OCI-LY1 (cell line): ENCODE results near the gene TENM4.

Experiments
- H2AFZ ChIP-seq: fragments of 200-600 bp; sonication (generic), shearing (Covaris generic); 2 replicates; pipeline ENCODE4 v1.6.0; 2014; ENCODE audit warnings: antibody characterized with exemption, mild to moderate bottlenecking, low read length
- H3F3A ChIP-seq: fragments of 200-600 bp; sonication (generic), shearing (Covaris generic); 2 replicates; pipeline ENCODE4 v1.6.0; 2014; ENCODE audit warnings: mild to moderate bottlenecking, antibody characterized with exemption, low read length, moderate library complexity; ENCODE audit not compliant: insufficient read depth
- H3K27ac ChIP-seq: fragments of 200-600 bp; sonication (generic); 2 replicates; pipeline ENCODE4 v1.5.1; 2014; ENCODE audit warnings: low read length, mixed run types, mild to moderate bottlenecking, low read depth; ENCODE audit not compliant: poor library complexity, severe bottlenecking
- H3K27me3 ChIP-seq: fragments of 200-600 bp; sonication (generic); 2 replicates; pipeline ENCODE4 v1.6.0; 2014; ENCODE audit warnings: antibody characterized with exemption, mild to moderate bottlenecking, low read length, moderate library complexity; ENCODE audit not compliant: insufficient read depth
- H3K36me3 ChIP-seq: fragments of 200-600 bp; sonication (generic); 2 replicates; pipeline ENCODE4 v1.6.1; 2014; ENCODE audit warnings: mild to moderate bottlenecking, antibody characterized with exemption, low read length, moderate library complexity, mixed read lengths; ENCODE audit not compliant: insufficient read depth
- H3K4me1 ChIP-seq: fragments of 200-600 bp; sonication (generic); 2 replicates; pipeline ENCODE4 v1.5.1; 2014; ENCODE audit warnings: mild to moderate bottlenecking, low read length, moderate library complexity; ENCODE audit not compliant: insufficient read depth, severe bottlenecking
- H3K4me2 ChIP-seq: fragments of 200-600 bp; sonication (generic), shearing (Covaris generic); 2 replicates; pipeline ENCODE4 v1.6.1; 2014; ENCODE audit warnings: low read length
- H3K4me3 ChIP-seq: fragments of 200-600 bp; sonication (generic); 2 replicates; pipeline ENCODE4 v1.5.1; 2014; ENCODE audit warnings: low read length, low read depth, mild to moderate bottlenecking, mixed read lengths; ENCODE audit not compliant: poor library complexity, severe bottlenecking
- H3K79me2 ChIP-seq: fragments of 200-600 bp; shearing (Covaris generic); 2 replicates; pipeline ENCODE4 v1.6.1; 2016; ENCODE audit warnings: mixed run types, low read length, mixed read lengths; ENCODE audit not compliant: insufficient read depth
- H3K9ac ChIP-seq: fragments of 200-600 bp; sonication (generic), shearing (Covaris generic); 2 replicates; pipeline ENCODE4 v1.6.1; 2014; ENCODE audit warnings: mild to moderate bottlenecking, low read length, mixed read lengths
- H3K9me2 ChIP-seq: fragments of 200-600 bp; sonication (generic), shearing (Covaris generic); 2 replicates; pipeline ENCODE4 v1.6.1; 2014; ENCODE audit warnings: low read depth, mild to moderate bottlenecking, low read length, mixed read lengths
- H3K9me3 ChIP-seq: fragments of 200-600 bp; shearing (Covaris generic); 2 replicates; pipeline ENCODE4 v1.6.1; 2014; ENCODE audit warnings: low read length, mixed read lengths
- H4K20me1 ChIP-seq: fragments of 200-600 bp; sonication (generic), shearing (Covaris generic); 2 replicates; pipeline ENCODE4 v1.6.0; 2016; ENCODE audit warnings: mild to moderate bottlenecking, low read length; ENCODE audit not compliant: insufficient read depth
- CTCF ChIP-seq: fragments of 200-600 bp; sonication (generic), shearing (Covaris generic); IDR thresholded peaks from 2 replicates; pipeline ENCODE4 v1.5.1; 2017; ENCODE audit warnings: mild to moderate bottlenecking, antibody characterized with exemption, low read length, moderate library complexity, mixed read lengths
- EZH2 ChIP-seq: fragments of 200-600 bp; sonication (generic), shearing (Covaris generic); IDR thresholded peaks from 2 replicates; pipeline ENCODE4 v1.8.0; 2017; ENCODE audit warnings: borderline replicate concordance, mixed run types, mild to moderate bottlenecking, antibody characterized with exemption, low read length, moderate library complexity, mixed read lengths

The TENM4 gene

GRCh38 chr11:79006854-79007253 lies 434.0 kb downstream of the TENM4 start:
- H3K9ac ChIP-seq: no peak overlapping the region

GRCh38 chr11:78996007-78996406 lies 444.8 kb downstream of the TENM4 start:
- Histone ChIP-seq H3K79me2 (no peaks in the 10 kb centered on the region), H3K4me2 (no peak overlapping the region), H3F3A (no peaks in the 10 kb centered on the region), H3K27ac (no peak overlapping the region), H3K9ac (no peak overlapping the region), H3K9me2 (no peaks in the 10 kb centered on the region), H3K36me3 (no peaks in the 10 kb centered on the region), H3K4me3 (no peak overlapping the region), H2AFZ (no peak overlapping the region), H4K20me1 (no peaks in the 10 kb centered on the region), H3K27me3 (0 out of 2 replicates have a peak, but pooled peaks cover 4% of the 10 kb centered on the region), H3K4me1 (no peaks in the 10 kb centered on the region), H3K9me3 (no peaks in the 10 kb centered on the region)
- TF ChIP-seq CTCF (no peak), EZH2 (no peak)

More at GRCh38 chr11:79006854-79007253, 434.0 kb downstream of the TENM4 start:
- Histone ChIP-seq H3K4me1 (no peaks in the 10 kb centered on the region), H3K27ac (no peak overlapping the region), H3K27me3 (no peaks in the 10 kb centered on the region), H3K36me3 (no peaks in the 10 kb centered on the region), H4K20me1 (no peaks in the 10 kb centered on the region), H3K79me2 (no peaks in the 10 kb centered on the region), H3K4me3 (no peak overlapping the region), H3F3A (no peaks in the 10 kb centered on the region), H3K4me2 (no peak overlapping the region), H3K9me2 (no peaks in the 10 kb centered on the region), H3K9me3 (no peaks in the 10 kb centered on the region), H2AFZ (no peak overlapping the region)
- no peak for TF ChIP-seq CTCF
- no peak for TF ChIP-seq EZH2

- H3K9me2 ChIP-seq: no peaks in the 10 kb centered on the region
- no peaks in the 10 kb centered on the region for H4K20me1 ChIP-seq
- H3K4me1 ChIP-seq: no peaks in the 10 kb centered on the region
- TF ChIP-seq CTCF: no peak
- no peak for TF ChIP-seq EZH2
- no peaks in the 10 kb centered on the region for H3K36me3 ChIP-seq
- no peaks in the 10 kb centered on the region for H3F3A ChIP-seq
- no peaks in the 10 kb centered on the region for H3K9me3 ChIP-seq
- no peak overlapping the region for H3K9ac ChIP-seq
- H3K79me2 ChIP-seq: no peaks in the 10 kb centered on the region
- no peak overlapping the region for H3K4me2 ChIP-seq
- 0 out of 2 replicates have a peak, but pooled peaks cover 4% of the 10 kb centered on the region for H3K27me3 ChIP-seq
- no peak overlapping the region for H3K27ac ChIP-seq
- H3K4me3 ChIP-seq: no peak overlapping the region
- no peak overlapping the region for H2AFZ ChIP-seq
Observed at GRCh38 chr11:78995171-78995570, 445.7 kb downstream of the TENM4 start.
